ENCODE data around the gene ENAH.

The ENAH gene

DNA sequence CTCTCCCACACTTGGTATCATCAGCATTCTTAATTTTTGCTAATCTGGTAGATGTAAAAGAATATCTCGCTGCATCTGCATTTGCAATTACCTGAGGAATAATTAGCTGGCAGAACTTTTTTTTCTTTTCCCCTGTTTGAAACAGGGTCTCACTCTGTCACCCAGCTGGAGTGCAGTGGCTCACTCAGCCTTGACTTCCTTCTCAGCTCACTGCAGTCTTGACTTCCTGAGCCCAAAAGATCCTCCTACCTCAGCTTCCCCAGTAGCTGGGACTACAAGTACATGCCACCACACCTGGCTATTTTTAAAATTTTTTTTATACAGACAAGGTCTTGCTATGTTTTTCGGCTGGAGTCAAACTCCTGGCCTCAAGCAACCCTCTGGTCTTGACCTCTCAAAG, 35.4 kb upstream of the ENAH start:
- TF ChIP-seq, protein P1, sequence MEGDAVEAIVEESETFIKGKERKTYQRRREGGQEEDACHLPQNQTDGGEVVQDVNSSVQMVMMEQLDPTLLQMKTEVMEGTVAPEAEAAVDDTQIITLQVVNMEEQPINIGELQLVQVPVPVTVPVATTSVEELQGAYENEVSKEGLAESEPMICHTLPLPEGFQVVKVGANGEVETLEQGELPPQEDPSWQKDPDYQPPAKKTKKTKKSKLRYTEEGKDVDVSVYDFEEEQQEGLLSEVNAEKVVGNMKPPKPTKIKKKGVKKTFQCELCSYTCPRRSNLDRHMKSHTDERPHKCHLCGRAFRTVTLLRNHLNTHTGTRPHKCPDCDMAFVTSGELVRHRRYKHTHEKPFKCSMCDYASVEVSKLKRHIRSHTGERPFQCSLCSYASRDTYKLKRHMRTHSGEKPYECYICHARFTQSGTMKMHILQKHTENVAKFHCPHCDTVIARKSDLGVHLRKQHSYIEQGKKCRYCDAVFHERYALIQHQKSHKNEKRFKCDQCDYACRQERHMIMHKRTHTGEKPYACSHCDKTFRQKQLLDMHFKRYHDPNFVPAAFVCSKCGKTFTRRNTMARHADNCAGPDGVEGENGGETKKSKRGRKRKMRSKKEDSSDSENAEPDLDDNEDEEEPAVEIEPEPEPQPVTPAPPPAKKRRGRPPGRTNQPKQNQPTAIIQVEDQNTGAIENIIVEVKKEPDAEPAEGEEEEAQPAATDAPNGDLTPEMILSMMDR (conservative IDR thresholded peaks at IDR 0.05; ENCODE audit: low read depth, low read length), result no peak
- no peak for DNase-seq (ENCODE audit: low read depth)
- no peak overlapping the region for H3K4me3 ChIP-seq (ENCODE audit: low read length)

DNA sequence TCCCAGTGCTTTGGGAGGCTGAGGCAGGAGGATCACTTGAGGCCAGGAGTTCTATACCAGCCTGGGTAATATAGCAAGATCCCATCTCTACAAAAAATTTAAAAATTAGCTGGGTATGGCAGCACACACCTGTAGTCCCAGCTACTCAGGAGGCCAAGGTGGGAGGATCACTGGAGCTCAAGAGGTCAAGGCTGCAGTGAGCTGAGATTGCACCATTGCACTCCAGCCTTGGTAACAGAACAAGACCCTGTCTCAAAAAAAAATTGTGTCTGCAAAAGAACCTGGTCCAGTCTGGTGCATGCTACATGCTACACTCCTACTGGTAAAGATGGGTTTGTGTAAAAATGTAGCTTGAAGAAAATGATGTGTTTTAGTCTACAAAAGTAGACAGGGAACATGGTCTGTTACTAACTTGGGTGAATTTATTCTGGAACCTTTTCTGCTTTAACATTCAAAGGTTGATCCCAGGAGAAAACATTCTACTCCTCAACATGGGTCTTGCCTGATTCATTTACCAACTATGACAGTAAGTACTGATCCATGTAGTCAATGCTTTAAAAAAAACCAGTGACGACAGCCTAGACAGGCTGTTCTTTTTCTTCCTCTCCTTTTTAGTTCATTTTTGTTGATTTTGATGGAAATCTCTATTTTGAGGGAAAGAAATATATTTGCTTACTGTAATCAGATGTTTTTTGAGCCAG, 32.7 kb upstream of the ENAH start:
- no peak for DNase-seq (ENCODE audit: low read depth)
- TF ChIP-seq, protein P1 (conservative IDR thresholded peaks at IDR 0.05; ENCODE audit: low read depth, low read length), result no peak
- H3K4me3 ChIP-seq (ENCODE audit: low read length), result no peak overlapping the region

DNA sequence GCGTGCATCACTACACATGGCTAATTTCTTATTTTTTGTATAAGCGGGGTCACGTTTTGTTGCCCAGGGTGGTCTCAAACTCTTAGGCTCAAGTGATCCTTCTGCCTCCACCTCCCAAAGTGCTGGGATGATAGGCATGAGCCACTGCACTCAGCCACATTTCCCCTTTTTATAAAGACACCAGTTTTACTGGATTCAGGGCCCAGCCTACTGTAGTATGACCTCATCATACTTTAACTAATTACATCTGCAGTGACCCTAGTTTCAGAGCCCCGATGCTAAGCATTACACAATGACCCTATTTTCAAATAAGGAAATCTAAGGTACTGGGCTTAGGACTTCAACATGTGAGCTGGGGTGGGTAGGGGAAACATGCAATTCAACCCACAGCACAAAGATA, 31.8 kb upstream of the ENAH start:
- TF ChIP-seq, protein P1 (conservative IDR thresholded peaks at IDR 0.05; ENCODE audit: low read depth, low read length), result no peak
- no peak overlapping the region for H3K4me3 ChIP-seq (ENCODE audit: low read length)
- DNase-seq (ENCODE audit: low read depth), result no peak

DNA sequence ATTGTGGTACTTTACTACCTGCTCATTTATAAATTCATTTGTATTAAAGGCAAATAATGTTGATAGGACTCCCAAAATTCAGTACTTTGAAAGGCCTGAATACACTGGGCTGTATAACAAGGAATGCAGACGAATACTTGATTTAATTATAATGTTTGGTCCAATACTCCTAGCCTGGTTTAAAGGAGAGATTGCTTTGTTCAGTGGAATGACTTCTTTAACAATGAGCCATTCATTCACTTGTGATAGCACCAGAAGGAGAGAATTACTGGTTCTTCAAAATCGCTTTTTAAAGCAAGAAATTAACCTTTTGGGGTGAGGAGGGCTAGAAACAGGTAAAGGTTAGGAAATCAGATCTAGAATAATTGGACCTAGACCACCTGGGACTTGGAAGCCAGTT, 28.3 kb upstream of the ENAH start:
- TF ChIP-seq, protein P1 (conservative IDR thresholded peaks at IDR 0.05; ENCODE audit: low read depth, low read length), result no peak
- no peak for DNase-seq (ENCODE audit: low read depth)
- no peak overlapping the region for H3K4me3 ChIP-seq (ENCODE audit: low read length)

DNA sequence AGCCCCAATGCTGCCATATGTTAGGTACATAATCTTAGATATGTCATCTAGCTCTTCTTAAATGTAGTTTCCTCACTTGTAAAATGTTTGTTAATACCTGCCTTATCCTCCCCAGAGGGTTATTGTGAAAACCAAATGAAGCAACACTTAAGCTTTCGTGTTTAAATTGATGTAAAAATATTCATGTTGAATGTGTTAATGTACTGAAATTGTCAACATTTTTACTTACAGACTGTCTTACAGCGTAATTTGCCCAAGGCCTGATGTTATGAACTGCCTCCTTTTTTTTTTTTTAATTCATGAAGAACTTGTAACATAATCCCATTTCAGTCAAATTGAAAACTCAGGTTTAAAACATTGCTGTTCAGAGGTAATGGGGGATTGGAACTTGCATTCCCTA, 25.6 kb upstream of the ENAH start:
- H3K4me3 ChIP-seq (ENCODE audit: low read length), result no peak overlapping the region
- TF ChIP-seq, protein P1 (conservative IDR thresholded peaks at IDR 0.05; ENCODE audit: low read depth, low read length), result no peak
- DNase-seq (ENCODE audit: low read depth), result no peak

DNA sequence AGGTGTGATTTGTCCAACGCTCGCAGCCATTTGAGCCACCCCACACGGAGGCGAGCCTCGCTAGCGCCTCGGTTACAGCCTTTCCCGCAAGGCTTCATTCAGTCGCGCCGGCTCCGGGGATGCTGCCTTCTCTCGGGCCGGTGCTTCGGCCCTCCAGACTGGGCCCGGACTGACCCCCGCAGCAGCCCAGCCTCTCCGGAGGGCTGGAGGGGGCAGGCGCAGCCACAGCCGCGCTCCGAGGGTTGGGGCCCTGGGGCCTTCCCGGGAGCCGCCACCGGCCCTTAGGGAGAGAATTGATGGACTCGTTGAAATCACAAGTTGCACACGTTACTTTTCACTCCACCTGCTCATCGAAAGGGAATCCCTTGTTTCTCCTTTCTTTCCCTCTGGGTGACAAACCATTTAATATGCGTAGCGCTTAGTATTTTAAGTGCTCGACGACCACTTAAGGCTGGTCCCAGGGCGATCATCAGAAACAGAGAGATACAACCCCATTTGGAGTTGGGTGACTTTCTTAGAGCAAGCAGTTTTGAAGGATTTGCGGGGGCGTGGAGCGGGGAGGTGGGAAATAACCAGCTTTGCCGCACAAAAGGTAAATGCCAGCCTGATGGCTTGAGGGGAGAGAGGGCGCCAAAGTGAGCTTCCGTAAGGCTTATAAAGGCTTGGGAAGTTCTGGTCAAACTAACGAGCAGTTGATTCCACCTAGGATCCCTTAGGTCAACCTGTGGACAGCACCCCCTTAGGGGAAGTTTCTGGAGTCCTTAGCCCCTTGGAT, 24.6 kb upstream of the ENAH start:
- DNase-seq (ENCODE audit: low read depth), result no peak
- TF ChIP-seq, protein P1 (conservative IDR thresholded peaks at IDR 0.05; ENCODE audit: low read depth, low read length), result no peak
- H3K4me3 ChIP-seq (ENCODE audit: low read length), result peak overlapping the region; percentile 9

DNA sequence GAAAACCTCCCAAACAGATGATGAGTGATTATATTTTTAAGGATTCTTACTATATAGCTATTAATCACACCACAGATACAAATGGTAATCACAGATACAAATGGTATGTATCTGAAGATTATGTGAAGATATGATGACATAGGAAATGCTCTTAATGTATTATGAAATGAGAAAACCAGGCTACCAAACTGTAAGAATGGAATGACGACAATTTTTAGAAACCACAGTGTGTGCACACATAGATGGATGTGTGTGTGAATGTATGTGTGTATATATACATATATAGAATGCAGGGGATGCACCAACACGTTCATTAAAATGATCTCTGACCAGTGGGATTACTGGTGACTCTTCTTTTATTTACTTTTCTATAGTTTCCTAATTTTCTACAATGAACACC, 21.5 kb upstream of the ENAH start:
- H3K4me3 ChIP-seq (ENCODE audit: low read length), result no peak overlapping the region
- no peak for DNase-seq (ENCODE audit: low read depth)
- TF ChIP-seq, protein P1 (conservative IDR thresholded peaks at IDR 0.05; ENCODE audit: low read depth, low read length), result no peak
